A549 (cell line): Measurements from ENCODE around the gene ARHGAP5.

ENCODE experiments used
- BHLHE40 ChIP-seq: IDR thresholded peaks from 2 replicates; pipeline ENCODE4 v1.6.1; 2012; ENCODE audit warnings: low read depth, low read length, inconsistent platforms
- CTCF ChIP-seq: fragments of >200 bp; sonication (Bioruptor Twin); formaldehyde crosslinking; IDR thresholded peaks from 3 replicates; pipeline ENCODE4 v1.5.1; 2016
- EHMT2 ChIP-seq: fragments of 200-600 bp; sonication (generic); IDR thresholded peaks from 2 replicates; pipeline ENCODE4 v1.6.1; 2016; ENCODE audit warnings: antibody characterized with exemption, low read depth, mild to moderate bottlenecking, moderate library complexity
- EP300 ChIP-seq, 2 experiments: fragments of >200 bp; sonication (Bioruptor Twin); formaldehyde crosslinking; IDR thresholded peaks; 2 replicates in 1 of 2; 3 replicates in 1 of 2; pipeline ENCODE4 v1.6.1; 2016 to 2017
- JUNB ChIP-seq: fragments of >200 bp; sonication (Bioruptor Twin); formaldehyde crosslinking; IDR thresholded peaks from 2 replicates; pipeline ENCODE4 v1.6.1; 2016
- KDM5A ChIP-seq: fragments of 200-600 bp; sonication (generic); IDR thresholded peaks from 2 replicates; pipeline ENCODE4 v1.6.1; 2016; ENCODE audit warnings: antibody characterized with exemption, mild to moderate bottlenecking
- MAZ ChIP-seq: fragments of 150-350 bp; IDR thresholded peaks from 2 replicates; pipeline ENCODE4 v1.6.1; 2014; ENCODE audit warnings: antibody characterized with exemption, low read depth, low read length, borderline replicate concordance
- POLR2A ChIP-seq: IDR thresholded peaks from 2 replicates; pipeline ENCODE4 v1.6.1; 2012; ENCODE audit warnings: mild to moderate bottlenecking, low read length
- RAD21 ChIP-seq, 2 experiments: fragments of >200 bp in 1 of 2; sonication (Bioruptor Twin) in 1 of 2; formaldehyde crosslinking in 1 of 2; IDR thresholded peaks in 1 of 2; conservative IDR thresholded peaks in 1 of 2; 2 replicates in 1 of 2; 3 replicates in 1 of 2; pipeline ENCODE4 v1.6.1; 2012 to 2018; ENCODE audit warnings: inconsistent platforms in 1 of 2
- ZFP36 ChIP-seq: fragments of 450-650 bp; IDR thresholded peaks from 2 replicates; pipeline ENCODE4 v1.6.1; 2014; ENCODE audit warnings: borderline replicate concordance; ENCODE audit not compliant: partially characterized antibody
- TF ChIP-seq, protein P1 (sequence below): fragments of 150-350 bp; IDR thresholded peaks from 2 replicates; pipeline ENCODE4 v1.6.1; 2014; ENCODE audit warnings: low read depth, mild to moderate bottlenecking, low read length
- TF ChIP-seq, protein P2 (sequence below): fragments of >200 bp; sonication (Bioruptor Twin); formaldehyde crosslinking; IDR thresholded peaks from 3 replicates; pipeline ENCODE4 v1.6.1; 2016
- TF ChIP-seq, protein P3 (sequence below): fragments of 450-650 bp; IDR thresholded peaks from 2 replicates; pipeline ENCODE4 v1.6.1; 2014; ENCODE audit warnings: antibody characterized with exemption

GRCh38 chr14:32055175-32055574, 21.9 kb upstream of the ARHGAP5 start:
- TF ChIP-seq CTCF (no peak), JUNB (no peak), ZFP36 (no peak), KDM5A (no peak), EHMT2 (no peak), POLR2A (no peak), RAD21 (conservative IDR thresholded peaks at IDR 0.05 in 1 of 2, IDR thresholded peaks at IDR 0.05 in 1 of 2) (no peak), MAZ (no peak), EP300 (IDR thresholded peaks at IDR 0.05) (no peak), BHLHE40 (no peak)
- TF ChIP-seq, protein P1, sequence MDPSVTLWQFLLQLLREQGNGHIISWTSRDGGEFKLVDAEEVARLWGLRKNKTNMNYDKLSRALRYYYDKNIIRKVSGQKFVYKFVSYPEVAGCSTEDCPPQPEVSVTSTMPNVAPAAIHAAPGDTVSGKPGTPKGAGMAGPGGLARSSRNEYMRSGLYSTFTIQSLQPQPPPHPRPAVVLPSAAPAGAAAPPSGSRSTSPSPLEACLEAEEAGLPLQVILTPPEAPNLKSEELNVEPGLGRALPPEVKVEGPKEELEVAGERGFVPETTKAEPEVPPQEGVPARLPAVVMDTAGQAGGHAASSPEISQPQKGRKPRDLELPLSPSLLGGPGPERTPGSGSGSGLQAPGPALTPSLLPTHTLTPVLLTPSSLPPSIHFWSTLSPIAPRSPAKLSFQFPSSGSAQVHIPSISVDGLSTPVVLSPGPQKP: no peak
- TF ChIP-seq, protein P2, sequence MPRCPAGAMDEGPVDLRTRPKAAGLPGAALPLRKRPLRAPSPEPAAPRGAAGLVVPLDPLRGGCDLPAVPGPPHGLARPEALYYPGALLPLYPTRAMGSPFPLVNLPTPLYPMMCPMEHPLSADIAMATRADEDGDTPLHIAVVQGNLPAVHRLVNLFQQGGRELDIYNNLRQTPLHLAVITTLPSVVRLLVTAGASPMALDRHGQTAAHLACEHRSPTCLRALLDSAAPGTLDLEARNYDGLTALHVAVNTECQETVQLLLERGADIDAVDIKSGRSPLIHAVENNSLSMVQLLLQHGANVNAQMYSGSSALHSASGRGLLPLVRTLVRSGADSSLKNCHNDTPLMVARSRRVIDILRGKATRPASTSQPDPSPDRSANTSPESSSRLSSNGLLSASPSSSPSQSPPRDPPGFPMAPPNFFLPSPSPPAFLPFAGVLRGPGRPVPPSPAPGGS: no peak
- TF ChIP-seq, protein P3, sequence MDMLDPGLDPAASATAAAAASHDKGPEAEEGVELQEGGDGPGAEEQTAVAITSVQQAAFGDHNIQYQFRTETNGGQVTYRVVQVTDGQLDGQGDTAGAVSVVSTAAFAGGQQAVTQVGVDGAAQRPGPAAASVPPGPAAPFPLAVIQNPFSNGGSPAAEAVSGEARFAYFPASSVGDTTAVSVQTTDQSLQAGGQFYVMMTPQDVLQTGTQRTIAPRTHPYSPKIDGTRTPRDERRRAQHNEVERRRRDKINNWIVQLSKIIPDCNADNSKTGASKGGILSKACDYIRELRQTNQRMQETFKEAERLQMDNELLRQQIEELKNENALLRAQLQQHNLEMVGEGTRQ: no peak
